HG02981 (cell line): ENCODE measurements around the gene IFNA1.
"Not testable (repeated sequence)": the region's sequence is repeated elsewhere in the genome, so short reads cannot be mapped to it uniquely, and the experiment has no call there.

ENCODE experiments used
- ATAC-seq: cut with Tn5 transposase; IDR thresholded peaks from one replicate; pipeline ENCODE4 v1.9.1; 2021; ENCODE audit warnings: mild to moderate bottlenecking, moderate library complexity; ENCODE audit not compliant: unreplicated experiment

Gene IFNA1

GRCh38 chr9:21440139-21440538, at the start of gene IFNA1:
Gene IFNA1 (plus strand): TSS chr9:21440439. CDS start chr9:21440508, 69 bp downstream.
- no peak for ATAC-seq

GRCh38 chr9:21392270-21392669, 48.0 kb upstream of the IFNA1 start:
- ATAC-seq: peak; percentile 83

GRCh38 chr9:21395778-21396717, 44.2 kb upstream of the IFNA1 start:
- ATAC-seq: peak; percentile 70

GRCh38 chr9:21398955-21399489, 41.2 kb upstream of the IFNA1 start:
- ATAC-seq: no peak

GRCh38 chr9:21399956-21400355, 40.3 kb upstream of the IFNA1 start:
- no peak for ATAC-seq

- peak; percentile 52 for ATAC-seq
Measured at GRCh38 chr9:21402386-21403251, 37.6 kb upstream of the IFNA1 start.

GRCh38 chr9:21404146-21404545, 36.1 kb upstream of the IFNA1 start:
- no peak for ATAC-seq

- no peak for ATAC-seq
Measured at GRCh38 chr9:21408817-21409216, 31.4 kb upstream of the IFNA1 start, which contains the start of gene IFNA8. Gene IFNA8 (plus strand): TSS chr9:21409117. CDS start chr9:21409177, 60 bp downstream.

GRCh38 chr9:21412107-21412506, 28.1 kb upstream of the IFNA1 start:
- ATAC-seq: no peak

- no peak for ATAC-seq
Measured at GRCh38 chr9:21413151-21413550, 27.1 kb upstream of the IFNA1 start.

GRCh38 chr9:21413624-21414023, 26.6 kb upstream of the IFNA1 start:
- ATAC-seq: no peak

- no peak for ATAC-seq
Measured at GRCh38 chr9:21414220-21414940, 25.9 kb upstream of the IFNA1 start.

GRCh38 chr9:21415493-21416267, 24.6 kb upstream of the IFNA1 start:
- no peak for ATAC-seq

- ATAC-seq: no peak
Measured at GRCh38 chr9:21428235-21428634, 12.0 kb upstream of the IFNA1 start.

- no peak for ATAC-seq
Measured at GRCh38 chr9:21429191-21429590, 11.0 kb upstream of the IFNA1 start.

- ATAC-seq: peak; percentile 62
Measured at GRCh38 chr9:21432672-21433425, 7.4 kb upstream of the IFNA1 start.

GRCh38 chr9:21434202-21435014, 5.8 kb upstream of the IFNA1 start:
- ATAC-seq: no peak

GRCh38 chr9:21435015-21435383, 5.2 kb upstream of the IFNA1 start:
- not testable (repeated sequence) for ATAC-seq
